ENCODE measurements around the gene CORO1C. TPM values are rescaled to one million over a fixed set of nuclear protein-coding genes. Genes with fewer than 3 reads are reported as not detected.
A peak's percentile ranks its signal among the peaks of the same experiment; 100 is the strongest.

CORO1C gene
- polyA plus RNA-seq, 1 of the 3 experiments (the other 2 are of a cell fraction): 150 TPM

DNA sequence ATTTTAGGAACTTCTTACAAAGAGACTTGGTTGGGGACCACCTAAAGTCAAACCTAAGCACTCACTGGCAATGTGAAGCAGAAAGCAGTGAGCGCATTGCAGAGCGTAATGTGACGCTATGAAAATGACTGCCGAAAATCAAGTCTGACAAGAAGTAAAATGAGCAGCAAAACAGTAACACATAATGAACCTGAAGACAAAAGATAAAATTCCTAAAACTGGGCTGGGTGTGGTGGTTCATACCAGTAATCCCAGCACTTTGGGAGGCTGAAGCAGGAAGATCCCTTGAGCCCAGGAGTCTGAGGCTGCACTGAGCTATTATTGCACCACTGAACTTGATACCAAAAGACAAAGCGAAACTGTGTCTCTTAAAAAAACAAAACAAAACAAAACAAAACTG is 16.5 kb downstream of the CORO1C start:
- H3K36me3 ChIP-seq (replicated peaks in 1 of 2; ENCODE audit: control insufficient read depth in 1 of 2, insufficient read depth in 2 of 2, low read length in 1 of 2): peaks cover 6 to 42% of the 10 kb centered on the region in 2 experiments
- no peak overlapping the region for H3K9ac ChIP-seq
- H3K9me3 ChIP-seq: no peaks in the 10 kb centered on the region
- no peak overlapping the region for H3K4me3 ChIP-seq (ENCODE audit: low read depth in 2 of 2, low read length in 1 of 2)
- H3K27ac ChIP-seq (ENCODE audit: low read depth in 2 of 2, low read length in 1 of 2): peak overlapping the region in 1 of 2 experiments; percentile 8; a peak in 1 of 4 replicates
- 97% methylated on average over 5 of the region's 5 CpGs for WGBS (ENCODE audit: low lambda C conversion rate)
- no peak overlapping the region for H3K4me2 ChIP-seq
- peaks cover 96% of the 10 kb centered on the region for H4K20me1 ChIP-seq (ENCODE audit: insufficient read depth)
- H3K9me2 ChIP-seq: no peaks in the 10 kb centered on the region
- no peak for TF ChIP-seq TAF1 (IDR thresholded peaks at IDR 0.05; ENCODE audit: borderline replicate concordance, low read depth, low read length)
- TF ChIP-seq NFIC (IDR thresholded peaks at IDR 0.05; ENCODE audit: borderline replicate concordance): no peak
- TF ChIP-seq YY1 (IDR thresholded peaks at IDR 0.05; ENCODE audit: low read depth): no peak
- TF ChIP-seq SIN3A (IDR thresholded peaks at IDR 0.05; ENCODE audit: borderline replicate concordance, low read depth, low read length): no peak
- H3K79me2 ChIP-seq (ENCODE audit: insufficient read depth): peaks cover 100% of the 10 kb centered on the region
- H3K4me1 ChIP-seq (ENCODE audit: control insufficient read depth in 1 of 2, insufficient read depth in 2 of 2, low read depth in 1 of 2, low read length in 1 of 2): peaks cover 11 to 27% of the 10 kb centered on the region in 2 experiments
- DNase-seq: no peak
- H2AFZ ChIP-seq (ENCODE audit: low read depth): no peak overlapping the region
- CTCF ChIA-PET: interaction anchor here (0.8 to 2.8 kb wide), 4 partner anchors 10 to 50 kb away, joined by 3 to 6 read pairs (median 4); no protein-coding TSS in a partner anchor
- POLR2A ChIA-PET: no interaction called here
- H3F3A ChIP-seq (replicated peaks; ENCODE audit: insufficient read depth): peaks cover 35% of the 10 kb centered on the region
- H3K27me3 ChIP-seq (ENCODE audit: insufficient read depth): no peaks in the 10 kb centered on the region

DNA sequence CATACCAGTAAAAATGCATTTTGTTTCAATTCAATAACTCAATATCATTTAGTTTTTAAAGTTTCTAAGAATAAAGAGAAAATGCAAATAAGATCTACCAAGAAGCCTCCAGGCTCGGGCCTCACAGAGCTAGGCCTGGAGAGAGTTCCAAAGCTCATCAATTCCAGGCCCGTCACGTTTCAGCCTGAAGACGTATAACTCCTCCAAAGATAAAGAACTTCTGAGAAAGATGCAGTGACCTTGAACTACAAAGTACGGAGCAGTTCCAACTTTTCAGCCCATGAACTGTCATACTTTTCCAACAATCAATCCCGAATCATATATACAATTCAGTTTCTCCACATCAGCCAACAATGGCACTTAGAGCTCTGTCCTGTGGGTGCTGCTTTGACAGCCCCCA is 17.8 kb downstream of the CORO1C start:
- H3K9me2 ChIP-seq: no peaks in the 10 kb centered on the region
- peaks cover 11 to 27% of the 10 kb centered on the region in 2 experiments for H3K4me1 ChIP-seq (ENCODE audit: control insufficient read depth in 1 of 2, insufficient read depth in 2 of 2, low read depth in 1 of 2, low read length in 1 of 2)
- peak overlapping the region; percentile 21 to 48 for H3K27ac ChIP-seq (ENCODE audit: low read depth in 2 of 2, low read length in 1 of 2)
- 86% methylated on average over 6 of the region's 6 CpGs for WGBS (ENCODE audit: low lambda C conversion rate)
- H3F3A ChIP-seq (replicated peaks; ENCODE audit: insufficient read depth): peaks cover 35% of the 10 kb centered on the region
- TF ChIP-seq, protein P1, sequence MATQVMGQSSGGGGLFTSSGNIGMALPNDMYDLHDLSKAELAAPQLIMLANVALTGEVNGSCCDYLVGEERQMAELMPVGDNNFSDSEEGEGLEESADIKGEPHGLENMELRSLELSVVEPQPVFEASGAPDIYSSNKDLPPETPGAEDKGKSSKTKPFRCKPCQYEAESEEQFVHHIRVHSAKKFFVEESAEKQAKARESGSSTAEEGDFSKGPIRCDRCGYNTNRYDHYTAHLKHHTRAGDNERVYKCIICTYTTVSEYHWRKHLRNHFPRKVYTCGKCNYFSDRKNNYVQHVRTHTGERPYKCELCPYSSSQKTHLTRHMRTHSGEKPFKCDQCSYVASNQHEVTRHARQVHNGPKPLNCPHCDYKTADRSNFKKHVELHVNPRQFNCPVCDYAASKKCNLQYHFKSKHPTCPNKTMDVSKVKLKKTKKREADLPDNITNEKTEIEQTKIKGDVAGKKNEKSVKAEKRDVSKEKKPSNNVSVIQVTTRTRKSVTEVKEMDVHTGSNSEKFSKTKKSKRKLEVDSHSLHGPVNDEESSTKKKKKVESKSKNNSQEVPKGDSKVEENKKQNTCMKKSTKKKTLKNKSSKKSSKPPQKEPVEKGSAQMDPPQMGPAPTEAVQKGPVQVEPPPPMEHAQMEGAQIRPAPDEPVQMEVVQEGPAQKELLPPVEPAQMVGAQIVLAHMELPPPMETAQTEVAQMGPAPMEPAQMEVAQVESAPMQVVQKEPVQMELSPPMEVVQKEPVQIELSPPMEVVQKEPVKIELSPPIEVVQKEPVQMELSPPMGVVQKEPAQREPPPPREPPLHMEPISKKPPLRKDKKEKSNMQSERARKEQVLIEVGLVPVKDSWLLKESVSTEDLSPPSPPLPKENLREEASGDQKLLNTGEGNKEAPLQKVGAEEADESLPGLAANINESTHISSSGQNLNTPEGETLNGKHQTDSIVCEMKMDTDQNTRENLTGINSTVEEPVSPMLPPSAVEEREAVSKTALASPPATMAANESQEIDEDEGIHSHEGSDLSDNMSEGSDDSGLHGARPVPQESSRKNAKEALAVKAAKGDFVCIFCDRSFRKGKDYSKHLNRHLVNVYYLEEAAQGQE (IDR thresholded peaks at IDR 0.05; ENCODE audit: low read depth, low read length): no peak
- TF ChIP-seq MXI1 (IDR thresholded peaks at IDR 0.05; ENCODE audit: low read depth, low read length) (no peak), FOXM1 (IDR thresholded peaks at IDR 0.05; ENCODE audit: low read depth) (no peak), RFX5 (IDR thresholded peaks at IDR 0.05; ENCODE audit: low read length) (no peak), JUND (IDR thresholded peaks at IDR 0.05) (no peak), FOXJ3 (CRISPR knock-in tag; IDR thresholded peaks at IDR 0.05) (no peak), EZH2phosphoT487 (IDR thresholded peaks at IDR 0.05; ENCODE audit: borderline replicate concordance, low read depth) (no peak)
- TF ChIP-seq, protein P2, sequence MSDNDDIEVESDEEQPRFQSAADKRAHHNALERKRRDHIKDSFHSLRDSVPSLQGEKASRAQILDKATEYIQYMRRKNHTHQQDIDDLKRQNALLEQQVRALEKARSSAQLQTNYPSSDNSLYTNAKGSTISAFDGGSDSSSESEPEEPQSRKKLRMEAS (IDR thresholded peaks at IDR 0.05; ENCODE audit: low read depth): no peak
- TF ChIP-seq, protein P3, sequence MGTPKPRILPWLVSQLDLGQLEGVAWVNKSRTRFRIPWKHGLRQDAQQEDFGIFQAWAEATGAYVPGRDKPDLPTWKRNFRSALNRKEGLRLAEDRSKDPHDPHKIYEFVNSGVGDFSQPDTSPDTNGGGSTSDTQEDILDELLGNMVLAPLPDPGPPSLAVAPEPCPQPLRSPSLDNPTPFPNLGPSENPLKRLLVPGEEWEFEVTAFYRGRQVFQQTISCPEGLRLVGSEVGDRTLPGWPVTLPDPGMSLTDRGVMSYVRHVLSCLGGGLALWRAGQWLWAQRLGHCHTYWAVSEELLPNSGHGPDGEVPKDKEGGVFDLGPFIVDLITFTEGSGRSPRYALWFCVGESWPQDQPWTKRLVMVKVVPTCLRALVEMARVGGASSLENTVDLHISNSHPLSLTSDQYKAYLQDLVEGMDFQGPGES (IDR thresholded peaks at IDR 0.05; ENCODE audit: low read depth, low read length): no peak
- H3K4me3 ChIP-seq (ENCODE audit: low read depth in 2 of 2, low read length in 1 of 2): no peak overlapping the region
- H3K79me2 ChIP-seq (ENCODE audit: insufficient read depth): peaks cover 100% of the 10 kb centered on the region
- peaks cover 95% of the 10 kb centered on the region for H4K20me1 ChIP-seq (ENCODE audit: insufficient read depth)
- no peak overlapping the region for H2AFZ ChIP-seq (ENCODE audit: low read depth)
- H3K9me3 ChIP-seq: no peaks in the 10 kb centered on the region
- DNase-seq: no peak
- peak overlapping the region; percentile 28; the same call in 1 of the 2 replicates for H3K4me2 ChIP-seq
- H3K36me3 ChIP-seq (replicated peaks in 1 of 2; ENCODE audit: control insufficient read depth in 1 of 2, insufficient read depth in 2 of 2, low read length in 1 of 2): peaks cover 6 to 37% of the 10 kb centered on the region in 2 experiments
- POLR2A ChIA-PET: no interaction called here
- no peak overlapping the region for H3K9ac ChIP-seq
- CTCF ChIA-PET: interaction anchor here (0.8 to 2.6 kb wide), 6 partner anchors 19 to 90 kb away, joined by 3 to 7 read pairs (median 3); no protein-coding TSS in a partner anchor
- no peaks in the 10 kb centered on the region for H3K27me3 ChIP-seq (ENCODE audit: insufficient read depth)
